ENCODE measurements around the gene CEACAM19. TPM values are rescaled to one million over a fixed set of nuclear protein-coding genes. Genes with fewer than 3 reads are reported as not detected.

Gene CEACAM19
- total and polyA plus RNA-seq, 2 of the 13 experiments (the other 11 are each of a cell fraction or from before 2014, with no cell fraction given) = 1.3 to 4.0 TPM

GRCh38 chr19:44636439-44637389 lies 34.6 kb upstream of the CEACAM19 start:
- no peak overlapping the region for H3K9ac ChIP-seq (ENCODE audit: insufficient read depth, low read depth, low read length)
- H3K4me3 ChIP-seq (replicated peaks in 1 of 3; ENCODE audit: insufficient read depth in 1 of 3, low read depth in 2 of 3, low read length in 3 of 3) = 0 out of 6 replicates have a peak overlapping the region, but pooled peaks of 1 of the 3 experiments have one; percentile 14
- FAIRE-seq = peak; percentile 73
- peak; percentile 82 for DNase-seq (ENCODE audit: low spot score)
- BruUV-seq (replicated peaks) = no TSS peak
- ChIA-PET POLR2A (interaction anchor here (0.6 to 3.0 kb wide), 10 partner anchors 10 to 108 kb away, joined by 3 to 68 read pairs (median 5); partner anchors contain the start of gene IGSF23), CTCF (ENCODE audit: low intra/inter-chr PET ratio, low total read pairs) (no interaction called here)
- peaks cover 0 to 3% of the 10 kb centered on the region in 2 experiments; a peak in 1 of 5 replicates for H3K36me3 ChIP-seq (replicated peaks in 1 of 2; ENCODE audit: control insufficient read depth in 1 of 2, insufficient read depth in 2 of 2, low read length in 2 of 2)
- H4K20me1 ChIP-seq (ENCODE audit: insufficient read depth, low read length) = no peaks in the 10 kb centered on the region
- peak overlapping the region; percentile 53 for H3K4me2 ChIP-seq (ENCODE audit: low read depth, low read length)
- WGBS (ENCODE audit: low lambda C conversion rate) = 50% methylated on average over 11 of the region's 11 CpGs
- no peaks in the 10 kb centered on the region for H3K79me2 ChIP-seq (ENCODE audit: insufficient read depth, low read length)
- no peaks in the 10 kb centered on the region for H3K9me3 ChIP-seq (ENCODE audit: low read length)
- in situ Hi-C loops (cut with HindIII; ENCODE audit: extremely low pct_ligation_motif_present, low pct_unique_long_range_greater_than_20kb) = no loop called here
- H3K27ac ChIP-seq (ENCODE audit: extremely low read length, insufficient read depth, low read length) = peak overlapping the region; percentile 72
- ATAC-seq = peak; percentile 91
- no peak overlapping the region for H2AFZ ChIP-seq (ENCODE audit: low read length)
- H3K4me1 ChIP-seq (ENCODE audit: insufficient read depth, low read length) = peaks cover 68% of the 10 kb centered on the region
- no peaks in the 10 kb centered on the region for H3K27me3 ChIP-seq (ENCODE audit: control insufficient read depth in 1 of 2, insufficient read depth in 2 of 2, low read length in 2 of 2)
- intact Hi-C loops (cut with micrococcal nuclease; ENCODE audit: unreplicated experiment) = loop anchor here (2.0 kb wide), 1 partner anchor 24 kb away; the partner anchor contains the start of gene IGSF23
- no peak for TF ChIP-seq RBFOX2 (IDR thresholded peaks at IDR 0.05; ENCODE audit: low read depth, low read length)
- TF ChIP-seq ZHX2 (IDR thresholded peaks at IDR 0.05; ENCODE audit: low read depth) = 0 out of 2 replicates have a peak, but pooled peaks have one; percentile 14
- TF ChIP-seq ZHX2 (CRISPR knock-in tag; IDR thresholded peaks at IDR 0.05; ENCODE audit: borderline replicate concordance) = no peak
- 0 out of 2 replicates have a peak, but pooled peaks have one; percentile 27 for TF ChIP-seq NFIC (IDR thresholded peaks at IDR 0.05; ENCODE audit: low read length)
- 0 out of 2 replicates have a peak, but pooled peaks have one; percentile 26 for TF ChIP-seq ZFP1 (CRISPR knock-in tag; IDR thresholded peaks at IDR 0.05)
- TF ChIP-seq ZFP91 (CRISPR knock-in tag; IDR thresholded peaks at IDR 0.05; ENCODE audit: borderline replicate concordance) = no peak
- TF ChIP-seq LCORL (IDR thresholded peaks at IDR 0.05) = no peak
- TF ChIP-seq LCORL (CRISPR knock-in tag; IDR thresholded peaks at IDR 0.05) = peak; percentile 63
- TF ChIP-seq ISL2 (CRISPR knock-in tag; IDR thresholded peaks at IDR 0.05) = 0 out of 2 replicates have a peak, but pooled peaks have one; percentile 31
- no peak for TF ChIP-seq FOXA1 (IDR thresholded peaks at IDR 0.05)
- peak; percentile 29; the same call in 1 of the 2 replicates for TF ChIP-seq FOXA1 (CRISPR knock-in tag; IDR thresholded peaks at IDR 0.05)
- no peak for TF ChIP-seq ZNF513 (CRISPR knock-in tag; conservative IDR thresholded peaks at IDR 0.05)
- TF ChIP-seq TEAD3 (CRISPR knock-in tag; optimal IDR thresholded peaks at IDR 0.05; ENCODE audit: borderline replicate concordance) = no peak
- TF ChIP-seq CBX5 (CRISPR knock-in tag; IDR thresholded peaks at IDR 0.05; ENCODE audit: borderline replicate concordance) = 0 out of 2 replicates have a peak, but pooled peaks have one; percentile 39
